ENCODE data around the gene PRM3.

Gene PRM3

GRCh38 chr16:11225677-11226549 lies 47.5 kb downstream of the PRM3 start:
- DNase-seq = no peak
- H3K9me3 ChIP-seq = no peaks in the 10 kb centered on the region
- H3K36me3 ChIP-seq = no peaks in the 10 kb centered on the region
- peak overlapping the region in 1 of 2 donors; percentile 38 for H3K27ac ChIP-seq
- peaks cover 0 to 22% (median 7%) of the 10 kb centered on the region in 4 donors for H3K4me1 ChIP-seq
- H3K27me3 ChIP-seq = no peaks in the 10 kb centered on the region
- intact Hi-C loops (cut with DNase I; ENCODE audit: low total_unique reads) = no loop called here
- H3K4me3 ChIP-seq = peak overlapping the region; percentile 28 to 31
- TF ChIP-seq CTCF (IDR thresholded peaks at IDR 0.05) = no peak

- Histone ChIP-seq H3K4me1 (peaks cover 0 to 22% (median 6%) of the 10 kb centered on the region in 4 donors), H3K36me3 (no peaks in the 10 kb centered on the region), H3K27me3 (no peaks in the 10 kb centered on the region), H3K4me3 (peak overlapping the region; percentile 28 to 31), H3K9me3 (no peaks in the 10 kb centered on the region), H3K27ac (peak overlapping the region in 1 of 2 donors; percentile 38)
- TF ChIP-seq CTCF (IDR thresholded peaks at IDR 0.05) = no peak
- intact Hi-C loops (cut with DNase I; ENCODE audit: low total_unique reads) = no loop called here
- DNase-seq = no peak
These were observed 48.3 kb downstream of the PRM3 start for GRCh38 chr16:11224894-11225676.

- H3K27me3 ChIP-seq = no peaks in the 10 kb centered on the region
- intact Hi-C loops (cut with DNase I; ENCODE audit: low total_unique reads) = no loop called here
- H3K36me3 ChIP-seq = no peaks in the 10 kb centered on the region
- DNase-seq = peak; percentile 84 to 87
- no peak overlapping the region for H3K4me3 ChIP-seq
- no peak for TF ChIP-seq CTCF (IDR thresholded peaks at IDR 0.05)
- peaks cover 0 to 22% (median 6%) of the 10 kb centered on the region in 4 donors for H3K4me1 ChIP-seq
- no peaks in the 10 kb centered on the region for H3K9me3 ChIP-seq
- peak overlapping the region in 1 of 2 donors; percentile 10 for H3K27ac ChIP-seq
These were observed 49.1 kb downstream of the PRM3 start for GRCh38 chr16:11224096-11224893.
